GM12891 (cell line): ENCODE results near the gene TRNT1.

ENCODE experiments used
- POLR2A ChIP-seq: IDR thresholded peaks from 2 replicates; pipeline ENCODE4 v1.6.1; 2011; ENCODE audit warnings: low read depth, low read length, control low read depth
- POLR2AphosphoS5 ChIP-seq: IDR thresholded peaks from 2 replicates; pipeline ENCODE4 v1.6.1; 2011; ENCODE audit warnings: low read depth, low read length, control low read depth

GRCh38 chr3:3145831-3146230, 19.1 kb downstream of the TRNT1 start:
- TF ChIP-seq POLR2A (no peak), POLR2AphosphoS5 (no peak)
